ENCODE data around the gene TBPL1. TPM values are rescaled to one million over a fixed set of nuclear protein-coding genes. Genes with fewer than 3 reads are reported as not detected.
"Not testable (repeated sequence)": the region's sequence is repeated elsewhere in the genome, so short reads cannot be mapped to it uniquely, and the experiment has no call there.

TBPL1 gene
- total and polyA plus RNA-seq, 4 donors = 5.4 to 34.6 (median 11.5) TPM

DNA sequence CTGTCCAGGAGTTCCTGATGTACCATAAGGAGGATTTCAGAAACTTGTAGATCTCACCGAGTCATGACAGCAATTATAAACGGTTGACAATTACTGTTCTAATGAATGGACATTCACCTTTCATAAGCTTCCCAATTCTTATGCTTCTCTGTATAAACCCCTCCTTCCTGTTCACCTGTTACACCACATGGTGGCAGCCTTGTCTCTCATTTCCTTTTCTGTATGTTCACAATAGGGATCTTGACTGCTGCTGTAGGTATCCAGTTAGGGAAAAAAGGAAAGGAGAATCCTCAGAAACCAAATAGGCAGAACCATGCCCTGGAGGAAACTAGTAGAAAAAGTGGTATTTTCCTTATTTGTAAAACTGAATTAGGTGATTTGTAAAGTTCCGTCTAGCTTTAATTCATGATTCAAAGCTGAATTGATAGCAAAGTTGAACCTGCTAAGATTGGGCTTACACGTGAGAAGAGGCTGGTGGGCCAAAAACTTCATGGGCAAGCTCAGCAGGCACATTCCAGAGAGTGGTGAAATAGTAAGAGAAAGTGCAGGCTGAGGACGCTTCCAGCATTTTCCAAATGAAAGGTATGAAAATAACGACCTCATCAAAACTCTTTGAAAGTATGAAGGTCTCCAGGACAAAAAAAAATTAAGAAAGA lies 29.0 kb upstream of the TBPL1 start:
- H3K9me3 ChIP-seq (ENCODE audit: control insufficient read depth in 4 of 4, low read length in 3 of 4) = no peaks in the 10 kb centered on the region
- 19% methylated on average over 6 of the region's 6 CpGs for WGBS
- H3K36me3 ChIP-seq (ENCODE audit: control insufficient read depth in 4 of 4, insufficient read depth in 3 of 4, low read depth in 1 of 4, low read length in 3 of 4) = no peaks in the 10 kb centered on the region
- DNase-seq (ENCODE audit: low spot score) = peak; percentile 59
- peaks cover 0 to 2% (median 0%) of the 10 kb centered on the region in 4 donors for H3K4me1 ChIP-seq (ENCODE audit: control insufficient read depth in 4 of 4, insufficient read depth in 4 of 4, low read length in 3 of 4)
- peak overlapping the region in 1 of 2 donors; percentile 18 for H3K9ac ChIP-seq (ENCODE audit: low read depth in 1 of 2, low read length in 2 of 2)
- no peak overlapping the region for H3K4me3 ChIP-seq (ENCODE audit: low read depth in 1 of 3, low read length in 3 of 3)
- no peak overlapping the region for H3K27ac ChIP-seq (ENCODE audit: low read depth in 1 of 2, low read length in 2 of 2)
- TF ChIP-seq HNF4A (conservative IDR thresholded peaks at IDR 0.05) = no peak
- TF ChIP-seq YY1 (IDR thresholded peaks at IDR 0.05) = no peak
- TF ChIP-seq RXRA (IDR thresholded peaks at IDR 0.05) = no peak
- TF ChIP-seq FOXA1 (IDR thresholded peaks at IDR 0.05) = no peak
- TF ChIP-seq, protein P1, sequence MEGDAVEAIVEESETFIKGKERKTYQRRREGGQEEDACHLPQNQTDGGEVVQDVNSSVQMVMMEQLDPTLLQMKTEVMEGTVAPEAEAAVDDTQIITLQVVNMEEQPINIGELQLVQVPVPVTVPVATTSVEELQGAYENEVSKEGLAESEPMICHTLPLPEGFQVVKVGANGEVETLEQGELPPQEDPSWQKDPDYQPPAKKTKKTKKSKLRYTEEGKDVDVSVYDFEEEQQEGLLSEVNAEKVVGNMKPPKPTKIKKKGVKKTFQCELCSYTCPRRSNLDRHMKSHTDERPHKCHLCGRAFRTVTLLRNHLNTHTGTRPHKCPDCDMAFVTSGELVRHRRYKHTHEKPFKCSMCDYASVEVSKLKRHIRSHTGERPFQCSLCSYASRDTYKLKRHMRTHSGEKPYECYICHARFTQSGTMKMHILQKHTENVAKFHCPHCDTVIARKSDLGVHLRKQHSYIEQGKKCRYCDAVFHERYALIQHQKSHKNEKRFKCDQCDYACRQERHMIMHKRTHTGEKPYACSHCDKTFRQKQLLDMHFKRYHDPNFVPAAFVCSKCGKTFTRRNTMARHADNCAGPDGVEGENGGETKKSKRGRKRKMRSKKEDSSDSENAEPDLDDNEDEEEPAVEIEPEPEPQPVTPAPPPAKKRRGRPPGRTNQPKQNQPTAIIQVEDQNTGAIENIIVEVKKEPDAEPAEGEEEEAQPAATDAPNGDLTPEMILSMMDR (IDR thresholded peaks at IDR 0.05; ENCODE audit: low read depth, low read length, missing input control) = peak; percentile 96
- peak; percentile 99 to 100 for TF ChIP-seq RAD21 (IDR thresholded peaks at IDR 0.05)
- TF ChIP-seq, protein P2, sequence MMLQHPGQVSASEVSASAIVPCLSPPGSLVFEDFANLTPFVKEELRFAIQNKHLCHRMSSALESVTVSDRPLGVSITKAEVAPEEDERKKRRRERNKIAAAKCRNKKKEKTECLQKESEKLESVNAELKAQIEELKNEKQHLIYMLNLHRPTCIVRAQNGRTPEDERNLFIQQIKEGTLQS (IDR thresholded peaks at IDR 0.05) = no peak
- TF ChIP-seq EGR1 (IDR thresholded peaks at IDR 0.05; ENCODE audit: low read depth in 2 of 2) = no peak
- TF ChIP-seq SP1 (IDR thresholded peaks at IDR 0.05) = no peak
- H3K27me3 ChIP-seq (ENCODE audit: control insufficient read depth in 4 of 4, insufficient read depth in 4 of 4, low read length in 3 of 4) = peaks cover 0 to 6% (median 0%) of the 10 kb centered on the region in 4 donors

DNA sequence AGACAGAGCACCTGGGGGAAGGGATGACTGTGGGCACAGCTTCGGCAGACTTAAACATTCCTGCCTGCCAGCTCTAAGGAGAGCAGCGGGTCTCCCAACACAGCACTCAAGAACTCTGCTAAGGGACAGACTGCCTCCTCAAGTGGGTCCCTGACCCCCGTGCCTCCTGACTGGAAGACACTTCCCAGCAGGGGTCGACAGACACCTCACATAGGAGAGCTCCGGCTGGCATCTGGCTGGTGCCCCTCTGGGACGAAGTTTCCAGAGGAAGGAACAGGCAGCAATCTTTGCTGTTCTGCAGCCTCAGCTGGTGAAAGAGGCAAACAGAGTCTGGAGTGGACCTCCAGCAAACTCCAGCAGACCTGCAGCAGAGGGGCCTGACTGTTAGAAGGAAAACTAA lies 21.8 kb upstream of the TBPL1 start:
- DNase-seq (ENCODE audit: low spot score); H3K9me3 ChIP-seq (ENCODE audit: control insufficient read depth in 4 of 4, low read length in 3 of 4); H3K27ac ChIP-seq (ENCODE audit: low read depth in 1 of 2, low read length in 2 of 2); H3K4me3 ChIP-seq (ENCODE audit: low read depth in 1 of 3, low read length in 3 of 3); H3K4me1 ChIP-seq (ENCODE audit: control insufficient read depth in 4 of 4, insufficient read depth in 4 of 4, low read length in 3 of 4); H3K36me3 ChIP-seq (ENCODE audit: control insufficient read depth in 4 of 4, insufficient read depth in 3 of 4, low read depth in 1 of 4, low read length in 3 of 4); H3K27me3 ChIP-seq (ENCODE audit: control insufficient read depth in 4 of 4, insufficient read depth in 4 of 4, low read length in 3 of 4); H3K9ac ChIP-seq (ENCODE audit: low read depth in 1 of 2, low read length in 2 of 2): not testable (repeated sequence)
- WGBS = 89% methylated on average over 6 of the region's 6 CpGs

DNA sequence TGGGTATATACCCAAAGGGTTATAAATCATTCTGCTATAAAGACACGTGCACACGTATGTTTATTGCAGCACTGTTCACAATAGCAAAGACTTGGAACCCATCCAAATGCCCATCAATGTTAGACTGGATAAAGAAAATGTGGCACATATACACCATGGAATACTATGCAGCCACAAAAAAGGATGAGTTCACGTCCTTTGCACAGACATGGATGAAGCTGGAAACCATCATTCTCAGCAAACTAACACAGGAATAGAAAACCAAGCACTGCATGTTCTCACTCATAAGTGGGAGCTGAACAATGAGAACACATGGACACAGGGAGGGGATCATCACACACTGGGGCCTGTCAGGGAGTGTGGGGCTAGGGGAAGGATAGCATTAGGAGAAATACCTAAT lies 16.7 kb upstream of the TBPL1 start:
- not testable (repeated sequence) for H3K4me1 ChIP-seq (ENCODE audit: control insufficient read depth in 4 of 4, insufficient read depth in 4 of 4, low read length in 3 of 4); H3K36me3 ChIP-seq (ENCODE audit: control insufficient read depth in 4 of 4, insufficient read depth in 3 of 4, low read depth in 1 of 4, low read length in 3 of 4); H3K4me3 ChIP-seq (ENCODE audit: low read depth in 1 of 3, low read length in 3 of 3); H3K27me3 ChIP-seq (ENCODE audit: control insufficient read depth in 4 of 4, insufficient read depth in 4 of 4, low read length in 3 of 4); DNase-seq (ENCODE audit: low spot score); H3K9me3 ChIP-seq (ENCODE audit: control insufficient read depth in 4 of 4, low read length in 3 of 4); H3K9ac ChIP-seq (ENCODE audit: low read depth in 1 of 2, low read length in 2 of 2); H3K27ac ChIP-seq (ENCODE audit: low read depth in 1 of 2, low read length in 2 of 2)
- 89% methylated on average over 3 of the region's 3 CpGs for WGBS

DNA sequence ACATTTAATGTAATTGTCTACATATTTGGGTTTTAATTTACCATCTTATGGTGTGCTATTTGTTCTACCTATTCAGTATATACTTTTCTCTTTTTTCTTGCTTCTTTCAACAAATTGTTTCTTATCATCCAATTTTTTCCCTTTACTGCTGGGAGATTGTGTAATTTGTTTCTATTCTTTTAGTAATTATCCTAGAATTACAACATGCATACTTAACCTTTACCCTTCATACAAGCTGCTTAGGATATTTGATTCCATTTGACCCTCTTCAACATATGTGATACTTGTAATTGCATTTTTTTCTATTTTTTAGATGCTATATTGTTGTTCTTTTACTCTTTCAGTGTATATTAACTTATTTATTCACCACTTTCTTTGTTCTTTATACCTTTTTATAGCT lies 15.1 kb upstream of the TBPL1 start:
- H3K27me3 ChIP-seq (ENCODE audit: control insufficient read depth in 4 of 4, insufficient read depth in 4 of 4, low read length in 3 of 4) = no peaks in the 10 kb centered on the region
- H3K9me3 ChIP-seq (ENCODE audit: control insufficient read depth in 4 of 4, low read length in 3 of 4) = no peaks in the 10 kb centered on the region
- no peak overlapping the region for H3K4me3 ChIP-seq (ENCODE audit: low read depth in 1 of 3, low read length in 3 of 3)
- no peak overlapping the region for H3K9ac ChIP-seq (ENCODE audit: low read depth in 1 of 2, low read length in 2 of 2)
- peaks cover 0 to 6% (median 0%) of the 10 kb centered on the region in 4 donors for H3K4me1 ChIP-seq (ENCODE audit: control insufficient read depth in 4 of 4, insufficient read depth in 4 of 4, low read length in 3 of 4)
- no peak for DNase-seq (ENCODE audit: low spot score)
- H3K27ac ChIP-seq (ENCODE audit: low read depth in 1 of 2, low read length in 2 of 2) = no peak overlapping the region
- no peaks in the 10 kb centered on the region for H3K36me3 ChIP-seq (ENCODE audit: control insufficient read depth in 4 of 4, insufficient read depth in 3 of 4, low read depth in 1 of 4, low read length in 3 of 4)
- no peak for TF ChIP-seq HNF4A (conservative IDR thresholded peaks at IDR 0.05)
- TF ChIP-seq NR2F2 (IDR thresholded peaks at IDR 0.05) = no peak
- TF ChIP-seq, protein P3, sequence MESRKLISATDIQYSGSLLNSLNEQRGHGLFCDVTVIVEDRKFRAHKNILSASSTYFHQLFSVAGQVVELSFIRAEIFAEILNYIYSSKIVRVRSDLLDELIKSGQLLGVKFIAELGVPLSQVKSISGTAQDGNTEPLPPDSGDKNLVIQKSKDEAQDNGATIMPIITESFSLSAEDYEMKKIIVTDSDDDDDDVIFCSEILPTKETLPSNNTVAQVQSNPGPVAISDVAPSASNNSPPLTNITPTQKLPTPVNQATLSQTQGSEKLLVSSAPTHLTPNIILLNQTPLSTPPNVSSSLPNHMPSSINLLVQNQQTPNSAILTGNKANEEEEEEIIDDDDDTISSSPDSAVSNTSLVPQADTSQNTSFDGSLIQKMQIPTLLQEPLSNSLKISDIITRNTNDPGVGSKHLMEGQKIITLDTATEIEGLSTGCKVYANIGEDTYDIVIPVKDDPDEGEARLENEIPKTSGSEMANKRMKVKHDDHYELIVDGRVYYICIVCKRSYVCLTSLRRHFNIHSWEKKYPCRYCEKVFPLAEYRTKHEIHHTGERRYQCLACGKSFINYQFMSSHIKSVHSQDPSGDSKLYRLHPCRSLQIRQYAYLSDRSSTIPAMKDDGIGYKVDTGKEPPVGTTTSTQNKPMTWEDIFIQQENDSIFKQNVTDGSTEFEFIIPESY (IDR thresholded peaks at IDR 0.05) = no peak
- TF ChIP-seq YY1 (IDR thresholded peaks at IDR 0.05) = no peak
- no peak for TF ChIP-seq FOXA1 (IDR thresholded peaks at IDR 0.05)
- TF ChIP-seq, protein P4, sequence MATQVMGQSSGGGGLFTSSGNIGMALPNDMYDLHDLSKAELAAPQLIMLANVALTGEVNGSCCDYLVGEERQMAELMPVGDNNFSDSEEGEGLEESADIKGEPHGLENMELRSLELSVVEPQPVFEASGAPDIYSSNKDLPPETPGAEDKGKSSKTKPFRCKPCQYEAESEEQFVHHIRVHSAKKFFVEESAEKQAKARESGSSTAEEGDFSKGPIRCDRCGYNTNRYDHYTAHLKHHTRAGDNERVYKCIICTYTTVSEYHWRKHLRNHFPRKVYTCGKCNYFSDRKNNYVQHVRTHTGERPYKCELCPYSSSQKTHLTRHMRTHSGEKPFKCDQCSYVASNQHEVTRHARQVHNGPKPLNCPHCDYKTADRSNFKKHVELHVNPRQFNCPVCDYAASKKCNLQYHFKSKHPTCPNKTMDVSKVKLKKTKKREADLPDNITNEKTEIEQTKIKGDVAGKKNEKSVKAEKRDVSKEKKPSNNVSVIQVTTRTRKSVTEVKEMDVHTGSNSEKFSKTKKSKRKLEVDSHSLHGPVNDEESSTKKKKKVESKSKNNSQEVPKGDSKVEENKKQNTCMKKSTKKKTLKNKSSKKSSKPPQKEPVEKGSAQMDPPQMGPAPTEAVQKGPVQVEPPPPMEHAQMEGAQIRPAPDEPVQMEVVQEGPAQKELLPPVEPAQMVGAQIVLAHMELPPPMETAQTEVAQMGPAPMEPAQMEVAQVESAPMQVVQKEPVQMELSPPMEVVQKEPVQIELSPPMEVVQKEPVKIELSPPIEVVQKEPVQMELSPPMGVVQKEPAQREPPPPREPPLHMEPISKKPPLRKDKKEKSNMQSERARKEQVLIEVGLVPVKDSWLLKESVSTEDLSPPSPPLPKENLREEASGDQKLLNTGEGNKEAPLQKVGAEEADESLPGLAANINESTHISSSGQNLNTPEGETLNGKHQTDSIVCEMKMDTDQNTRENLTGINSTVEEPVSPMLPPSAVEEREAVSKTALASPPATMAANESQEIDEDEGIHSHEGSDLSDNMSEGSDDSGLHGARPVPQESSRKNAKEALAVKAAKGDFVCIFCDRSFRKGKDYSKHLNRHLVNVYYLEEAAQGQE (IDR thresholded peaks at IDR 0.05) = no peak
- TF ChIP-seq, protein P2 (IDR thresholded peaks at IDR 0.05) = no peak
- no peak for TF ChIP-seq TAF1 (conservative IDR thresholded peaks at IDR 0.05)
- TF ChIP-seq HNF4G (IDR thresholded peaks at IDR 0.05) = no peak
- TF ChIP-seq RXRA (IDR thresholded peaks at IDR 0.05) = no peak
- no peak for TF ChIP-seq SP1 (IDR thresholded peaks at IDR 0.05)
- no peak for TF ChIP-seq FOXA2 (IDR thresholded peaks at IDR 0.05)
- no peak for TF ChIP-seq RAD21 (IDR thresholded peaks at IDR 0.05)
- no peak for TF ChIP-seq JUND (IDR thresholded peaks at IDR 0.05)

Measured in liver (tissue), 9 donors.